ENCODE results near the gene KCNQ1OT1. TPM values are rescaled to one million over a fixed set of nuclear protein-coding genes. Genes with fewer than 3 reads are reported as not detected.
A peak's percentile ranks its signal among the peaks of the same experiment; 100 is the strongest.

The KCNQ1OT1 gene
- total and polyA plus RNA-seq, 12 donors, result 0.15 to 10.6 (median 1.1) TPM

DNA sequence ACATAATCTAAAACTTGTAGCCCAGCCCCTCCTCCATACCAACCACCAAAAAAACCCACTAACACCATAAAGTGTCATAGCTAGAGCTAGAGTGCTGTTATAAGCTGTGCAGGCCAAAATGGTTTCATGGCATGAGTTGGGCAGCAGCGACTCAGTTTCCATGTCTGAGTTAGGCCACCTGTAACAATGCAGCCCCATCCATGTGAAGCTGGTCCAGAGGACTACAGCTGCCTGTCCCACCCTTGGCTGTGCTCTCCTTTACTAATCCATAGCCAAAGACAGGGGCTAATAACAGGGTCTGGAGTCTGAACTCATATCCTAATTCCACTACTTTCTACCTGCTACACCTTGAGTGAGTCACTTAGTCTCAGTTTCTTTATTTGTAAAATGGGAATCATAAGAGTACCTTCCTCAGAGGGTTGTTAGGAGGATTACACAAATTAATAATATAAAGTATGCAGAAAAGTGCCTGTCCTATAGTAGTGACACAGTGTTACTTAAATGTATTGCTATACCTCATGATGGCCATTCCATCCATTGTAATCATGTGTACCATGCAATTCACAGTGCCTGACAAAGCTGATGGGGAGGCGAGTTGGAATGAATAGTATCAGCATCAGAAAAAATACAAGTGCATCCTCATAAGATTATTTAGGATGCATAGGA, 20.6 kb downstream of the KCNQ1OT1 start:
- Histone ChIP-seq H3K36me3 (replicated peaks in 1 of 2) (no peaks in the 10 kb centered on the region), H3K9me3 (replicated peaks in 1 of 3) (no peaks in the 10 kb centered on the region), H3K4me3 (no peak overlapping the region), H3K4me1 (replicated peaks in 1 of 2) (peaks cover 3 to 29% of the 10 kb centered on the region in 2 donors), H3K27me3 (no peaks in the 10 kb centered on the region), H3K27ac (no peak overlapping the region)
- TF ChIP-seq POLR2A (IDR thresholded peaks at IDR 0.05), result no peak
- TF ChIP-seq, protein P1, sequence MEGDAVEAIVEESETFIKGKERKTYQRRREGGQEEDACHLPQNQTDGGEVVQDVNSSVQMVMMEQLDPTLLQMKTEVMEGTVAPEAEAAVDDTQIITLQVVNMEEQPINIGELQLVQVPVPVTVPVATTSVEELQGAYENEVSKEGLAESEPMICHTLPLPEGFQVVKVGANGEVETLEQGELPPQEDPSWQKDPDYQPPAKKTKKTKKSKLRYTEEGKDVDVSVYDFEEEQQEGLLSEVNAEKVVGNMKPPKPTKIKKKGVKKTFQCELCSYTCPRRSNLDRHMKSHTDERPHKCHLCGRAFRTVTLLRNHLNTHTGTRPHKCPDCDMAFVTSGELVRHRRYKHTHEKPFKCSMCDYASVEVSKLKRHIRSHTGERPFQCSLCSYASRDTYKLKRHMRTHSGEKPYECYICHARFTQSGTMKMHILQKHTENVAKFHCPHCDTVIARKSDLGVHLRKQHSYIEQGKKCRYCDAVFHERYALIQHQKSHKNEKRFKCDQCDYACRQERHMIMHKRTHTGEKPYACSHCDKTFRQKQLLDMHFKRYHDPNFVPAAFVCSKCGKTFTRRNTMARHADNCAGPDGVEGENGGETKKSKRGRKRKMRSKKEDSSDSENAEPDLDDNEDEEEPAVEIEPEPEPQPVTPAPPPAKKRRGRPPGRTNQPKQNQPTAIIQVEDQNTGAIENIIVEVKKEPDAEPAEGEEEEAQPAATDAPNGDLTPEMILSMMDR (IDR thresholded peaks at IDR 0.05), result no peak
- WGBS, 4 donors, result 95 to 99% (median 97%) methylated on average over 2 of the region's 2 CpGs
- intact Hi-C loops (cut with DNase I), result no loop called here
- peak in 1 of 7 donors; percentile 15 for DNase-seq

DNA sequence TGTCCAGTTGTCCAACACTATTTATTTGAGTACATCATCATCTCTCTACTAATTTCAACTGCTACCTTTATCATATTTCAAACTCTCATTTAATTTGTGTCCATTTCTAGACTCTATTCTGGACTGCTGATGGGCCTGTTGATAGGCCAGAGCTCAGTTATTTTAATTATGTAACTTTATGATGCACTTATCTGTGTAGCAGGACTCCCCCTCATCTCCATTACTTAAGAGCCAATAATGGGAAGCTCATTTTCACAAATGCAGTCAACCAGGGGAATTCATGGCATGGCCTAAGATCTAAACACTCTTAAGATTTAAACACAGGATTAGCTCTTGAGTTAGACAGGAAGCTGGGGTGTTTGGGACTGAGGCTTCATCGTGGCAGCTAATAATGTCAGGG, 21.4 kb downstream of the KCNQ1OT1 start:
- H3K9me3 ChIP-seq (replicated peaks in 1 of 3), result no peaks in the 10 kb centered on the region
- H3K4me3 ChIP-seq, result no peak overlapping the region
- 29 to 82% (median 53%) methylated on average over 1 of the region's 1 CpG for WGBS, 4 donors
- H3K4me1 ChIP-seq (replicated peaks in 1 of 2), result peaks cover 6 to 37% of the 10 kb centered on the region in 2 donors
- DNase-seq, result no peak
- intact Hi-C loops (cut with DNase I), result no loop called here
- H3K36me3 ChIP-seq (replicated peaks in 1 of 2), result no peaks in the 10 kb centered on the region
- H3K27me3 ChIP-seq, result no peaks in the 10 kb centered on the region
- H3K27ac ChIP-seq, result no peak overlapping the region
- no peak for TF ChIP-seq POLR2A (IDR thresholded peaks at IDR 0.05)
- TF ChIP-seq, protein P1 (IDR thresholded peaks at IDR 0.05), result no peak

DNA sequence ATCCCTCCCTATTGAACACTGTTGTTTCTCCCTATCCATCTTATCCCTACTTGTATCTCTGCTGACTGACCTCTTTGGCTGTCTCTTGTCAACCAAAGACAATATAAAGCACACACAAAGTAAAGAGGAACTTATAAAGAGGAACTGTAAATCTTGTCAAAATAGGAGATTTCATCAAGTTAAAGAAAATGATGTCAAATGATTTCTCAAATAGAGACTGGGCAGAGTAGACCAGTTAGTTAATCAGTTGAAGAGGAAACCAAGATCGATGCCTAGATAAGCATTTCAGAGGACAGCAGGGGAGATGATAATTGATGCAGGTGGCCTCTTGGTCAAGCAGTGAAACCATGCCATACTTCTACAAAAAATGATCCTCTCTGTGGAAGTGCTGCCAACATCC, 22.7 kb downstream of the KCNQ1OT1 start:
- WGBS, 4 donors, result 0 to 29% (median 27%) methylated on average over 1 of the region's 1 CpG
- DNase-seq, result no peak
- no peak for TF ChIP-seq POLR2A (IDR thresholded peaks at IDR 0.05)
- TF ChIP-seq, protein P1 (IDR thresholded peaks at IDR 0.05), result no peak
- Histone ChIP-seq H3K4me3 (no peak overlapping the region), H3K9me3 (replicated peaks in 1 of 3) (no peaks in the 10 kb centered on the region), H3K36me3 (replicated peaks in 1 of 2) (no peaks in the 10 kb centered on the region), H3K27ac (peak overlapping the region in 2 of 5 donors; percentile 1 to 8), H3K4me1 (replicated peaks in 1 of 2) (peaks cover 6 to 42% of the 10 kb centered on the region in 2 donors), H3K27me3 (no peaks in the 10 kb centered on the region)
- intact Hi-C loops (cut with DNase I), result no loop called here

DNA sequence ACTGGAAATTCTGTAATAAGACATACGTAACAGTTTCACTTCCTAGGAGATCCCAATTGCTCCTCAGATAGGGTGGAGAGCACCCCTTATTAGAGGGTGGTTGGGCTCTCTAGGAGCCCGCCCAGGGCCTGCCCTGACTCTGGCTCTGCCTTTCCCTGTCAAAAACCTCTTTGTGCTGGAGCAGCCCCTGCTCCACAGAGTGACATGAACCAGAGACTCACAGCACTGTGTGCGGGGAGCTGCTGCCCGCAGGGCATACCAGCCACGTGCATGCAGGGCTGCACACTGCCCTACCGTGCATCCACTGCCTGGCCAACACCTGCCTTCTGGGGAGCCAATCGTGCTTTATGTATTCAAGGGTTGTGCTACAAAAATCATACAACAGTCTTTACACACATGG, 24.3 kb downstream of the KCNQ1OT1 start:
- intact Hi-C loops (cut with DNase I), result no loop called here

More for the DNA sequence above, 24.3 kb downstream of the KCNQ1OT1 start:
- Histone ChIP-seq H3K36me3 (replicated peaks in 1 of 2) (peaks cover 0 to 7% of the 10 kb centered on the region in 2 donors), H3K27ac (peak overlapping the region in 2 of 5 donors; percentile 69 to 71), H3K9me3 (replicated peaks in 1 of 3) (no peaks in the 10 kb centered on the region), H3K27me3 (no peaks in the 10 kb centered on the region), H3K4me1 (replicated peaks in 1 of 2) (peaks cover 6 to 44% of the 10 kb centered on the region in 2 donors), H3K4me3 (no peak overlapping the region)
- TF ChIP-seq, protein P1 (IDR thresholded peaks at IDR 0.05), result no peak
- TF ChIP-seq POLR2A (IDR thresholded peaks at IDR 0.05), result no peak
- WGBS, 4 donors, result 64 to 89% (median 81%) methylated on average over 3 to 7 of the region's 7 CpGs
- peak in 4 of 7 donors; percentile 8 to 87 (median 30) for DNase-seq

Measured in adrenal gland (tissue), 12 donors.